DOHH2 (cell line): Measurements from ENCODE around the gene PUS10.

Experiments
- EZH2phosphoT487 ChIP-seq: fragments of 200-600 bp; sonication (generic); IDR thresholded peaks from 2 replicates; pipeline ENCODE4 v1.6.1; 2017; ENCODE audit warnings: borderline replicate concordance, mild to moderate bottlenecking, antibody characterized with exemption, low read length, moderate library complexity, mixed read lengths
- TF ChIP-seq, protein P1 (sequence below): fragments of 200-600 bp; sonication (generic); IDR thresholded peaks from one replicate; pipeline ENCODE4 v1.5.1; 2014; ENCODE audit warnings: antibody characterized with exemption, mild to moderate bottlenecking, low read depth, low read length; ENCODE audit not compliant: poor library complexity, severe bottlenecking

DNA sequence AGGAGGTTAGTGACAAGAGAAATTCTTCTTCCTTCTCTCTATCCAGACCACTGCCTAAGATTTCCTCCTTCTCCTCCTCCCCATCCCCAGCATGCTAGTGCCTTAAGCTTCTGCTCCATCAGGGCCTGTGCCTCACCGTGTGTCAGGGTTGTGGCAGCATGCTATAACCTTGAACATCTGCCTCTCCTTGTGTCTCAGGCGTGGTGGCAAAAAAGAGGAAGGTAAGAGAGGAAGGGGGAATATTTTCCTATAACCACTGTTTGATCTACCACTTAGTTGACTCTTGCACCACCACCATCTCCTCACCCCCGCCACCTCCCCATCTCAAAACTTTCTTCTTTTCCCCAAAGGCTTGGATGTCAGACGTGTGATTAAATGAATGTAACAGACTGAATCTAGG, 38.8 kb downstream of the PUS10 start:
- TF ChIP-seq, protein P1, sequence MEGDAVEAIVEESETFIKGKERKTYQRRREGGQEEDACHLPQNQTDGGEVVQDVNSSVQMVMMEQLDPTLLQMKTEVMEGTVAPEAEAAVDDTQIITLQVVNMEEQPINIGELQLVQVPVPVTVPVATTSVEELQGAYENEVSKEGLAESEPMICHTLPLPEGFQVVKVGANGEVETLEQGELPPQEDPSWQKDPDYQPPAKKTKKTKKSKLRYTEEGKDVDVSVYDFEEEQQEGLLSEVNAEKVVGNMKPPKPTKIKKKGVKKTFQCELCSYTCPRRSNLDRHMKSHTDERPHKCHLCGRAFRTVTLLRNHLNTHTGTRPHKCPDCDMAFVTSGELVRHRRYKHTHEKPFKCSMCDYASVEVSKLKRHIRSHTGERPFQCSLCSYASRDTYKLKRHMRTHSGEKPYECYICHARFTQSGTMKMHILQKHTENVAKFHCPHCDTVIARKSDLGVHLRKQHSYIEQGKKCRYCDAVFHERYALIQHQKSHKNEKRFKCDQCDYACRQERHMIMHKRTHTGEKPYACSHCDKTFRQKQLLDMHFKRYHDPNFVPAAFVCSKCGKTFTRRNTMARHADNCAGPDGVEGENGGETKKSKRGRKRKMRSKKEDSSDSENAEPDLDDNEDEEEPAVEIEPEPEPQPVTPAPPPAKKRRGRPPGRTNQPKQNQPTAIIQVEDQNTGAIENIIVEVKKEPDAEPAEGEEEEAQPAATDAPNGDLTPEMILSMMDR = no peak
- TF ChIP-seq EZH2phosphoT487 = no peak
